Measurements from ENCODE around the gene FOXA3. TPM values are rescaled to one million over a fixed set of nuclear protein-coding genes. Genes with fewer than 3 reads are reported as not detected.

FOXA3 gene
- total and polyA plus RNA-seq, 12 donors, result 0.01 to 0.11 TPM; not detected in 10

GRCh38 chr19:45905011-45905410 is 40.9 kb downstream of the FOXA3 start:
- Histone ChIP-seq H3K27me3 (peaks cover 0 to 2% (median 0%) of the 10 kb centered on the region in 7 donors), H3K9me3 (no peaks in the 10 kb centered on the region), H3K4me1 (peaks cover 0 to 20% (median 18%) of the 10 kb centered on the region in 9 donors), H3K27ac (no peak overlapping the region), H3K36me3 (peaks cover 0 to 4% (median 0%) of the 10 kb centered on the region in 9 donors), H3K4me3 (no peak overlapping the region)
- intact Hi-C loops (cut with DNase I), result loop anchor here in 1 of 10 donors (5.0 kb wide), 1 partner anchor 918 kb away; no protein-coding TSS in a partner anchor
- WGBS, 2 donors, result 71 to 73% methylated on average over 10 of the region's 10 CpGs
- DNase-seq (no peak), ATAC-seq (no peak)
- no peak for TF ChIP-seq CTCF (IDR thresholded peaks at IDR 0.05)

- H3K27me3 ChIP-seq, result peaks cover 0 to 9% (median 4%) of the 10 kb centered on the region in 7 donors
- no peak for DNase-seq
- H3K9me3 ChIP-seq, result no peaks in the 10 kb centered on the region
- ATAC-seq, result no peak
- intact Hi-C loops (cut with DNase I), result loop anchor here in 1 of 10 donors (5.0 kb wide), 1 partner anchor 919 kb away; no protein-coding TSS in a partner anchor
- no peak overlapping the region for H3K27ac ChIP-seq
- H3K4me3 ChIP-seq, result no peak overlapping the region
- H3K36me3 ChIP-seq, result no peaks in the 10 kb centered on the region
- WGBS, 2 donors, result 87 to 95% methylated on average over 3 of the region's 3 CpGs
- H3K4me1 ChIP-seq, result peaks cover 0 to 15% (median 11%) of the 10 kb centered on the region in 9 donors
- no peak for TF ChIP-seq CTCF (IDR thresholded peaks at IDR 0.05)
These were observed 42.1 kb downstream of the FOXA3 start for GRCh38 chr19:45906221-45906620.

- DNase-seq, result no peak
- no peak for TF ChIP-seq CTCF (IDR thresholded peaks at IDR 0.05)
- Histone ChIP-seq H3K27me3 (peaks cover 0 to 25% (median 10%) of the 10 kb centered on the region in 7 donors), H3K27ac (no peak overlapping the region), H3K4me1 (no peaks in the 10 kb centered on the region), H3K4me3 (no peak overlapping the region), H3K9me3 (no peaks in the 10 kb centered on the region), H3K36me3 (no peaks in the 10 kb centered on the region)
- ATAC-seq, result no peak
- 80 to 83% methylated on average over 5 of the region's 5 CpGs for WGBS, 2 donors
- intact Hi-C loops (cut with DNase I), result loop anchor here in 1 of 10 donors (5.0 kb wide), 1 partner anchor 922 kb away; no protein-coding TSS in a partner anchor
These were observed 44.8 kb downstream of the FOXA3 start for GRCh38 chr19:45908956-45909355.

- Histone ChIP-seq H3K27me3 (peaks cover 0 to 34% (median 15%) of the 10 kb centered on the region in 7 donors), H3K4me1 (no peaks in the 10 kb centered on the region), H3K4me3 (no peak overlapping the region), H3K27ac (no peak overlapping the region), H3K36me3 (no peaks in the 10 kb centered on the region), H3K9me3 (no peaks in the 10 kb centered on the region)
- 57% methylated on average over 8 of the region's 8 CpGs for WGBS, 2 donors
- no peak for DNase-seq
- ATAC-seq, result no peak
- intact Hi-C loops (cut with DNase I), result loop anchor here in 3 of 10 donors (5.0 to 10.0 kb wide), 2 partner anchors 94 to 101 kb away; no protein-coding TSS in a partner anchor
- no peak for TF ChIP-seq CTCF (IDR thresholded peaks at IDR 0.05)
These were observed 47.2 kb downstream of the FOXA3 start for GRCh38 chr19:45911291-45911690.

All from heart right ventricle (tissue), 16 donors.